HG03280 (cell line): ENCODE results near the gene TMPRSS6.

Experiments
- ATAC-seq: cut with Tn5 transposase; IDR thresholded peaks from one replicate; pipeline ENCODE4 v1.9.1; 2021; ENCODE audit warnings: mild to moderate bottlenecking, moderate library complexity; ENCODE audit not compliant: unreplicated experiment

The TMPRSS6 gene

GRCh38 chr22:37017356-37017755 is 92.2 kb downstream of the TMPRSS6 start:
- ATAC-seq: no peak

GRCh38 chr22:37016134-37016910 is 93.2 kb downstream of the TMPRSS6 start:
- no peak for ATAC-seq

GRCh38 chr22:37015587-37015878 is 94.0 kb downstream of the TMPRSS6 start:
- ATAC-seq: no peak
